ENCODE results near the gene ARIH1.

The ARIH1 gene

GRCh38 chr15:72570059-72570458 lies 95.9 kb downstream of the ARIH1 start:
- no peak for TF ChIP-seq TAF1 (IDR thresholded peaks at IDR 0.05; ENCODE audit: borderline replicate concordance, insufficient read depth, low read length)
- no peak for TF ChIP-seq REST (IDR thresholded peaks at IDR 0.05; ENCODE audit: insufficient read depth in 1 of 2, low read depth in 2 of 2, low read length in 2 of 2)
- no peak for TF ChIP-seq SIN3A (IDR thresholded peaks at IDR 0.05; ENCODE audit: borderline replicate concordance, insufficient read depth, low read length)
- no peak for TF ChIP-seq POLR2AphosphoS5 (IDR thresholded peaks at IDR 0.05; ENCODE audit: low read depth, low read length)
- TF ChIP-seq FOXP2 (optimal IDR thresholded peaks at IDR 0.05; ENCODE audit: borderline replicate concordance, extremely low read depth, extremely low read length, insufficient read depth) = no peak

- no peak for TF ChIP-seq TAF1 (IDR thresholded peaks at IDR 0.05; ENCODE audit: borderline replicate concordance, insufficient read depth, low read length)
- no peak for TF ChIP-seq FOXP2 (optimal IDR thresholded peaks at IDR 0.05; ENCODE audit: borderline replicate concordance, extremely low read depth, extremely low read length, insufficient read depth)
- no peak for TF ChIP-seq REST (IDR thresholded peaks at IDR 0.05; ENCODE audit: insufficient read depth in 1 of 2, low read depth in 2 of 2, low read length in 2 of 2)
- no peak for TF ChIP-seq POLR2AphosphoS5 (IDR thresholded peaks at IDR 0.05; ENCODE audit: low read depth, low read length)
- no peak for TF ChIP-seq SIN3A (IDR thresholded peaks at IDR 0.05; ENCODE audit: borderline replicate concordance, insufficient read depth, low read length)
These were observed 105.7 kb downstream of the ARIH1 start for GRCh38 chr15:72579814-72580213.

- TF ChIP-seq FOXP2 (optimal IDR thresholded peaks at IDR 0.05; ENCODE audit: borderline replicate concordance, extremely low read depth, extremely low read length, insufficient read depth) (no peak), SIN3A (IDR thresholded peaks at IDR 0.05; ENCODE audit: borderline replicate concordance, insufficient read depth, low read length) (no peak), REST (IDR thresholded peaks at IDR 0.05; ENCODE audit: insufficient read depth in 1 of 2, low read depth in 2 of 2, low read length in 2 of 2) (no peak), TAF1 (IDR thresholded peaks at IDR 0.05; ENCODE audit: borderline replicate concordance, insufficient read depth, low read length) (no peak), POLR2AphosphoS5 (IDR thresholded peaks at IDR 0.05; ENCODE audit: low read depth, low read length) (no peak)
These were observed 109.9 kb downstream of the ARIH1 start for GRCh38 chr15:72584006-72584405.

- no peak for TF ChIP-seq TAF1 (IDR thresholded peaks at IDR 0.05; ENCODE audit: borderline replicate concordance, insufficient read depth, low read length)
- TF ChIP-seq FOXP2 (optimal IDR thresholded peaks at IDR 0.05; ENCODE audit: borderline replicate concordance, extremely low read depth, extremely low read length, insufficient read depth) = no peak
- TF ChIP-seq REST (IDR thresholded peaks at IDR 0.05; ENCODE audit: insufficient read depth in 1 of 2, low read depth in 2 of 2, low read length in 2 of 2) = no peak
- TF ChIP-seq SIN3A (IDR thresholded peaks at IDR 0.05; ENCODE audit: borderline replicate concordance, insufficient read depth, low read length) = no peak
- TF ChIP-seq POLR2AphosphoS5 (IDR thresholded peaks at IDR 0.05; ENCODE audit: low read depth, low read length) = no peak
These were observed 110.9 kb downstream of the ARIH1 start for GRCh38 chr15:72585025-72585424.
